T-helper 1 cell treated with Interleukin-12 subunit alpha and Interleukin-12 subunit beta and Interleukin-4 antibody, amounts not matched to agents 30 μg/mL and 1 μg/mL, for 36 hours (primary cell): ENCODE measurements around the gene MCTP2.
A peak's percentile ranks its signal among the peaks of the same experiment; 100 is the strongest.
"Not testable (repeated sequence)": the region's sequence is repeated elsewhere in the genome, so short reads cannot be mapped to it uniquely, and the experiment has no call there.

Experiments
- H3K27ac Mint-ChIP-seq: one replicate; pipeline ENCODE4 v1.8.0; 2021; ENCODE audit warnings: mild to moderate bottlenecking, mixed read lengths
- H3K27me3 Mint-ChIP-seq: one replicate; pipeline ENCODE4 v1.8.0; 2021; ENCODE audit warnings: low read depth, mixed read lengths
- H3K36me3 Mint-ChIP-seq: one replicate; pipeline ENCODE4 v1.8.0; 2021; ENCODE audit warnings: low read depth, mixed read lengths
- H3K4me1 Mint-ChIP-seq: one replicate; pipeline ENCODE4 v1.8.0; 2021; ENCODE audit warnings: low read depth, mixed read lengths
- H3K4me3 Mint-ChIP-seq: one replicate; pipeline ENCODE4 v1.8.0; 2021; ENCODE audit warnings: mild to moderate bottlenecking, moderate library complexity, mixed read lengths
- H3K9me3 Mint-ChIP-seq: one replicate; pipeline ENCODE4 v1.8.0; 2021; ENCODE audit warnings: mixed read lengths

The MCTP2 gene

DNA sequence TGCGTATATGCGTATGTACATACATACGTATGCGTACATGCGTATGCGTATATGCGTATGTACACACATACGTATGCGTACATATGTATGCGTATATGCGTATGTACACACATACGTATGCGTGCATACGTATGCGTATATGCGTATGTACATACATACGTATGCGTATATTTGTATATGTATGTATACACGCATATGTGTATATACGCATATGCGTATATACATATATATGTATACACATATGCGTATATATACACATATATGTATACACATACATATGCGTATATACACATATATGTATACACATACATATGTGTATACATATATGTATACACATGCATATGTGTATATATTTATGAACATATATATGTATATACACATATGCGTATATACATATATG, 12.1 kb downstream of the MCTP2 start:
- Mint-ChIP-seq H3K4me1 (peaks cover 50% of the 10 kb centered on the region), H3K27me3 (no peaks in the 10 kb centered on the region), H3K4me3 (no peak overlapping the region), H3K36me3 (peaks cover 25% of the 10 kb centered on the region), H3K27ac (no peak overlapping the region), H3K9me3 (no peaks in the 10 kb centered on the region)

DNA sequence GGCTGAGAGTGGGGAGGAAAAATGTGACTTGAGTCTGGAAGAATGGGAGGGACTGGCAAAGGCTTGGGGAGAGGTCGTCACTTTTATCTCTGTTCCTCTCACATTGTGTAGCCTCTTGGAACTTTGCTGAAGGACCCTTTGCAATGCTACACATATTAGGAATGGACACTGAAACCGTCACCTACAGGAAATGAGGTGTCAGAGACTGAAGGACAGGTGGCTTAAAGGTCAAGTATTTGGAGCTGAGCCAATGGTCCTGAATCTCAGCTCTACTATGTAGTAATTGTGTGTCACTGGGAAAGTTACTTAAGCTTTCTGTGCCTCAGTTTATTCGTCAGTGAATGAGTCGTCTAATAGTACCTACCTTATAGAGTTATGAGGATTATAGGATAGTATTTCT, 14.7 kb downstream of the MCTP2 start:
- no peak overlapping the region for H3K4me3 Mint-ChIP-seq
- H3K36me3 Mint-ChIP-seq: peaks cover 24% of the 10 kb centered on the region
- no peak overlapping the region for H3K27ac Mint-ChIP-seq
- H3K9me3 Mint-ChIP-seq: no peaks in the 10 kb centered on the region
- peaks cover 41% of the 10 kb centered on the region for H3K4me1 Mint-ChIP-seq
- no peaks in the 10 kb centered on the region for H3K27me3 Mint-ChIP-seq

DNA sequence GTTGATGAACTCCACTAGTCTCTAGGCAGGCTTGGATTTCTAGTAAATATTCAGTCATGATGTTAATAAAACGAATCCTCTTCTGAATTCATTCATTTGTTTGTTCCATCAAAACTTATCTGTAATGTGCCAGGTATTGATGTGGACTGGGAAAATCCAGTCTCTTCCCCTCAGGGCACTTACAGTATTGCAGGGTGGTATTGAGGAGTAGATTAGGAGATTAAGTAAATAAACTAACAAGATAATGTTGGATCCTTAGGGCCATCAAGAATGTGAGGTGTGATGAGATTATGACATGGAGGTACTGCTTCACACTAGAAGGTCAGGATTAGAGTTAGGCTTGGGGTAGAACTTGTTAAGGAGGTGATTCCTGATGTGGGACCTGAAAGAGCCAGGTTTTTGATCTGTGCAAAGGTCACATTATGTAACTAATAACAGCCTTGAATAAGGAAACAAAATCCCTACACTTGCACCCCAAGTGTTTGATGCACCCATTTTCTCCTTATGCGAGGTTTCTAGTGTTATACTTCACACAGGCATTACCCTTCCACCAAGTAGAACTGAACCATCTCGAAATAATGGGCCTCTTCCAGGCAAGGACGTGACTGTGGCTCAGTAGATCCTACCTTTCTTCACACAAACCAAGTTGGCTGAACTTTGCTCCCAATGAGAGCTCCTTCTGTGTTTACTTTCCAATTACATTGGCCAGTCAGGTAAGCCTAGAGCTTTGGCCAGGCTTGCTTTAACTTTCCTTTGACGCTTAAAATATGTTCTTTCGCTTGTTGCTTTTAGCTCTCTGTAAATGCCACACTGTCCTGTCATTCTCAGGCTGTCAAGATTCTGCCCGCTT, 16.7 kb downstream of the MCTP2 start:
- Mint-ChIP-seq H3K4me1 (peaks cover 37% of the 10 kb centered on the region), H3K4me3 (no peak overlapping the region), H3K36me3 (peaks cover 33% of the 10 kb centered on the region), H3K27me3 (no peaks in the 10 kb centered on the region), H3K9me3 (peaks cover 6% of the 10 kb centered on the region), H3K27ac (peak overlapping the region; percentile 1)

DNA sequence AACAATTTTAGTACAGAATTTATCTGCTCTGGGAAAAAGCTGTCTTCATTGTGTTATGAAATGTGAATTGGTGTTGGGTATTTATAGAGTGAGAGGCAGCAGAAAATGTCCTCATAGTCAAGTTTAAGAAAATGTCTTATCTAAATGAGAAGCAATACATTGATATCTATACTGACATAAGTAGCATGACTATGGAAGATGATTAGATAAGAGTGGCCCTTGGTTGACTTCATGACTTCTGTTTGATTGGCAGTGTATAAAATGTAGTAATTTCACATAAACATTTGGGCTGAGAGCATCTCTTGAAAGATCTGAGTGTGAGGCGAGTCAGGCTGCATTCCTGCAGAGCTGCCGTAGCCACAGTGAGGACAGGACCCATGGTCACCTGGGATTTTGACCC, 19.4 kb downstream of the MCTP2 start:
- H3K4me1 Mint-ChIP-seq: peaks cover 53% of the 10 kb centered on the region

DNA sequence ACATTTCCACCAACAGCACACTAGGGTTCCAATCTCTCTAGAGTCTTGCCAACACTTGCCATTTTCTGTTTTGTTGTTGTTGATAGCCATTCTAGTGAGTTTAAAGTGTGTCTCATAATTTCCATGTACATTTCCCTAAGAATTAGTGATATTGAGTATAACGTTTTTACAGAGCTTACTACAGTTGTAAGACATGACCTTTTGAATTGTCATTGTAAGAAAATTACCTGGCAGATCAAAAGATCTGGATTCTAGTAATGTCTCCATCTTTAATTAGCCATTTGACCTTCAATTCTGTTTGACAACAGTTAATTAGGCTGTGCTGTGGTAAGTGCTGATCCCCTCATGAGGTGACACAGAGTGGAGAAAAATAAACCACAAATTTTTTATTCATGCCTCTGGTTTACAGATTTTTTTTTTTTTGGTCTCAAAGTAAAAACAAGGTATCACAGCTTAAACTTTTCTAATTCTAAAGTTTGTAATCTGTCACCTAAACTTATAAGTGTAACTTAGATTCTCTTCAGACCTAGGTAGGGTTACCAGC, 20.9 kb downstream of the MCTP2 start:
- Mint-ChIP-seq H3K4me1 (peaks cover 55% of the 10 kb centered on the region), H3K27ac (no peak overlapping the region), H3K36me3 (peaks cover 34% of the 10 kb centered on the region), H3K4me3 (no peak overlapping the region), H3K9me3 (peaks cover 10% of the 10 kb centered on the region), H3K27me3 (no peaks in the 10 kb centered on the region)

More for the DNA sequence above, 19.4 kb downstream of the MCTP2 start:
- Mint-ChIP-seq H3K27me3 (no peaks in the 10 kb centered on the region), H3K4me3 (no peak overlapping the region), H3K36me3 (peaks cover 39% of the 10 kb centered on the region), H3K27ac (no peak overlapping the region), H3K9me3 (peaks cover 10% of the 10 kb centered on the region)

DNA sequence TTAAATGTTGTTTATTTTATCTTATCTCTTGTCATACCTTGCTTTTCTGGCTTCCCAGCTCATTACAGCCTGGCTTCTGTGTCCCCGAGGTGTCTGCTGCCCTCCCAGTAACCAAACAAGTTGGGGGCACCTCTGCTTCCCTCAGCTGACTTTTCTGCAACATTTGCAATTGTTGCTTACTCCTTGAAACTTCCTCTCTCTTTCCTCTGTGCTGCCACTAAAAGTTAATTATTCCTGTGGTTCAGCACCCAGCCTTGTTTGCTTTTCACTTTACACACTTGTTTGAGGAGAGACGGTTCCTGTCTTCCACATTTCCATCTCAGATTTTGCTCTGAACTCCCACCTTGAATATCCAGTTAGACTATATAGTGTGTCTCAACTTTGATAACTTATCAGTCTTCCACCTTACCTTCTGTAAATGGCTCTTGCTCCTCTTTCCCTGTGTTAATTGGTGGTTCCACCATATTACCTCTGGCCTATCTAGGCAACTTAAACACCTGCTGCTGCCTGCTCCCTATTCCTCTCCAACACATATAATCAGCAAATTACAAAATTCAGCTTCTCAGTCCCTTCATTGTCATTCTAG, 21.6 kb downstream of the MCTP2 start:
- peaks cover 48% of the 10 kb centered on the region for H3K4me1 Mint-ChIP-seq
- H3K4me3 Mint-ChIP-seq: peak overlapping the region; percentile 1
- no peaks in the 10 kb centered on the region for H3K27me3 Mint-ChIP-seq
- peaks cover 10% of the 10 kb centered on the region for H3K9me3 Mint-ChIP-seq
- peaks cover 30% of the 10 kb centered on the region for H3K36me3 Mint-ChIP-seq
- H3K27ac Mint-ChIP-seq: peak overlapping the region; percentile 2

DNA sequence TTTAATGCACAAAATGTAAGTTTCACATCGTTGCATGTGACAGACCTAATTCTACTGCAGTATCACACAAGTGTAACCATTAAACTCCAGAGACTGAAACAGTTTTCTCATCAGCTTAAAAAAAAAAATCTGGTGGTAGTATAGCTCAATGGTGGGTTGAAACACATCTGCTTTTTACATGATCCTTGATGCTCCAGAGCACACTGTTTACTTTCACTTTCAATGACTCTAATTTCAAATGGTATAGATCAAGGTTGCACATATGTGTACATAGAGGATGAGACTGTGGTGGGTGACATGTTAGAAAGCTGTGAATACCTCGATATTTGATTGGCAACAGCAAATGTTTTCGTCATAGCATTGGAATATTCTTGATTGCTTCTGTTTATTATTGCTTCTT, 22.4 kb downstream of the MCTP2 start:
- Mint-ChIP-seq H3K4me1 (peaks cover 48% of the 10 kb centered on the region), H3K4me3 (no peak overlapping the region), H3K27ac (no peak overlapping the region), H3K9me3 (peaks cover 10% of the 10 kb centered on the region), H3K36me3 (peaks cover 27% of the 10 kb centered on the region), H3K27me3 (no peaks in the 10 kb centered on the region)

DNA sequence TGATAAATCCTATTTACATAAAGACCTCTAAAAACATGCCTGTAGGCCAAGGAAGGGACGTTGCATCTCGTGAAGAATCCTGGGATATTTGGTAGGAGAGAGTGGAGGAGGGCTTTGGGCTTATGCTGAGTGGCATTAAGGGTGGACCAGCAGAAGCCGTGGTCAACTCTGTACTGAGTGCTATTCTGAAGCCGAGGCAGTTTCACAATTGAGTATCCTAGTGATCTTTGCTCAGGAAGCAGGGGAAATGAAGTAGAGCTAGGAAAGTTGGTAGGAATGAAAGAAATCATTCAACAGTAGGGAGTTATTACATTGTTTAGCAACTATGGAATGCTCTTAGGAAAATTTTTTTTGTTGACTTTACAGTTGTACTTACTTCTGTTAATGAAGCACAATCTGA, 24.2 kb downstream of the MCTP2 start:
- Mint-ChIP-seq H3K27me3 (no peaks in the 10 kb centered on the region), H3K4me1 (peaks cover 54% of the 10 kb centered on the region), H3K9me3 (peaks cover 10% of the 10 kb centered on the region), H3K27ac (no peak overlapping the region), H3K4me3 (no peak overlapping the region), H3K36me3 (peaks cover 33% of the 10 kb centered on the region)

DNA sequence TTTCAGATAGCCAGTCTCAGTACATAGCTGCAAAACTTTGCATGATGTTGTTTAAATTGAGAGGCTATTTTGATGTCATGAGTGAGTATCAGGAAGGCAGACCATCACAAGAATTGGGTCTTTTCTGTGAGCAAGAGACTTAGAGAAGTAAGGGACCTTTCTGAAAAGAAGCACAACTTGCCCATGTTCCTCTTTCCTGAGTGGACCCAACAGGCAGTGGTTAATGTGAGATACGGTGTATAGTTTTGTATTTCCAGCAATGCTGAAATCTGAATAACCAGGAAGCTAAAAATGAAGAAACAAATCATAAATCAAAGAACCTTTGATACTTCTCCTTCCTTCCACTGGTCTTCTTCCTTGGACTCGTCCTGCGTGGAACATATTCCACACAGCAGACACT, 25.1 kb downstream of the MCTP2 start:
- peaks cover 34% of the 10 kb centered on the region for H3K36me3 Mint-ChIP-seq
- H3K4me1 Mint-ChIP-seq: peaks cover 55% of the 10 kb centered on the region
- H3K27me3 Mint-ChIP-seq: no peaks in the 10 kb centered on the region
- H3K27ac Mint-ChIP-seq: no peak overlapping the region
- H3K9me3 Mint-ChIP-seq: peaks cover 10% of the 10 kb centered on the region
- no peak overlapping the region for H3K4me3 Mint-ChIP-seq

DNA sequence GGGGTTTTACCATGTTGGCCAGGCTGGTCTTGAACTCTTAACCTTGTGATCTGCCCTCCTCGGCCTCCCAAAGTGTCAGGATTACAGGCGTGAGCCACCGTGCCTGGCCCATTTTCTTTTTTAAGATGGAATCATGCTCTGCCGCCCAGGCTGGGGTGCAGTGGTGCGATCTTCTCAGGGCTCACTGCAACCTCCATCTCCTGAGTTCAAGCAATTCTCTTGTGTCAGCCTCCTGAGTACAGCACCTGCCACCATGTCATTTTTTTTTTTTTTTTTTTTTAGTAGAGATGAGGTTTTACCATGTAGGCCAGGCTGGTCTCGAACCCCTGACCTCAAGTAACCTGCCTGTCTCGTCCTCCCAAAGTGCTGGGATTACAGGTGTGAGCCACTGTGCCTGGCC, 26.4 kb downstream of the MCTP2 start:
- not testable (repeated sequence) for H3K27ac Mint-ChIP-seq, H3K4me3 Mint-ChIP-seq
- peaks cover 49% of the 10 kb centered on the region for H3K4me1 Mint-ChIP-seq

DNA sequence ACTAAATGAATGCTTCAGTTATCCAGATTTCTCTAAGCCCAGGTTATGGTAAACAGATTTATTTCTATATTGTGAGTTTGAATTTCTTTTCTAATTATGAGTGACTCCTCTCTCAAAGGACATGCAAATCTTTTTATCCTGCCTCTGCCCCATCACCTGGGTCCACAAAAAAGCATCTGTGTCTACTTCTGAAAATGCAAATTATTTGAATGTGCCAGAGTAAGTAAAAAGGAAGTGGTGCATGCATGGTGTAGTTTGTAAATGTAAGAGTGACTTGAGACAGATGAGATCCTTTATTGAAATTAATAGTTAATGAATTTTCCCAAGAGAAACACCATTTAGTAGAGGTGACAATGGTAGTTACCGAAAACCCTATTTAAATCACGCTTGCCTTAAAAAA, 26.9 kb downstream of the MCTP2 start:
- peaks cover 49% of the 10 kb centered on the region for H3K4me1 Mint-ChIP-seq
- no peaks in the 10 kb centered on the region for H3K27me3 Mint-ChIP-seq
- H3K36me3 Mint-ChIP-seq: peaks cover 23% of the 10 kb centered on the region
- H3K27ac Mint-ChIP-seq: no peak overlapping the region
- peaks cover 2% of the 10 kb centered on the region for H3K9me3 Mint-ChIP-seq
- H3K4me3 Mint-ChIP-seq: no peak overlapping the region

More for the DNA sequence above, 26.4 kb downstream of the MCTP2 start:
- not testable (repeated sequence) for H3K27me3 Mint-ChIP-seq, H3K9me3 Mint-ChIP-seq
- H3K36me3 Mint-ChIP-seq: peaks cover 28% of the 10 kb centered on the region

DNA sequence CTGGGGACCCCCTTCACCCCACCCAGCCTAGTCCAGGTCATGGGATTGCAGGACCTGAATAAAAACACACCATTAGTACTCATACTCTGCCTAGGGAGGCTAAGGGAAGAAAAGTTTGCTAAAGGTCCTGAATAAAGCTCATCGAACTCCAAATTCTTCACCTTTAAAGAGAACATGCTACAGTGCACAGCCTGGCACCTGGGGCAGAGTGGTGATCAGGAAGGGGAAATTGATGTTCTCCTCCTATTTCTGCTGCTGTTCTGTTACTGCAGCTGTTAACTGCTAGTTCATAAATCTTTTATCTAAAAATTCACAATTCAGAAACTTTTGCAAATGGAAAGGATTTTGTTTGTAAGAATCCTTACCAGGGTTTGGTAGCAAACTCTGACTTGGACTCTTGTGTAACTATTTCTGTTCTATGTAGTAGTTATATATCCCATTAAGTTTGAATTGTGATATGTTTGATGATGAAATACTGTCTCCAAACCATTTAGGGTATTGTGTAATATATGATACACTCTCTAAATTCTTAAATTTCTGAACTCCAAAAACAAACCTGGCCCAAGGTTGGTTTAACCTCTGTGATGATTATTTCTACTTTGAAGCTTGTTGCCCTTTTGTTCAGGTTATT, 27.9 kb downstream of the MCTP2 start:
- H3K9me3 Mint-ChIP-seq: no peaks in the 10 kb centered on the region
- no peaks in the 10 kb centered on the region for H3K27me3 Mint-ChIP-seq
- no peak overlapping the region for H3K27ac Mint-ChIP-seq
- H3K36me3 Mint-ChIP-seq: peaks cover 23% of the 10 kb centered on the region
- H3K4me3 Mint-ChIP-seq: no peak overlapping the region
- peaks cover 46% of the 10 kb centered on the region for H3K4me1 Mint-ChIP-seq

DNA sequence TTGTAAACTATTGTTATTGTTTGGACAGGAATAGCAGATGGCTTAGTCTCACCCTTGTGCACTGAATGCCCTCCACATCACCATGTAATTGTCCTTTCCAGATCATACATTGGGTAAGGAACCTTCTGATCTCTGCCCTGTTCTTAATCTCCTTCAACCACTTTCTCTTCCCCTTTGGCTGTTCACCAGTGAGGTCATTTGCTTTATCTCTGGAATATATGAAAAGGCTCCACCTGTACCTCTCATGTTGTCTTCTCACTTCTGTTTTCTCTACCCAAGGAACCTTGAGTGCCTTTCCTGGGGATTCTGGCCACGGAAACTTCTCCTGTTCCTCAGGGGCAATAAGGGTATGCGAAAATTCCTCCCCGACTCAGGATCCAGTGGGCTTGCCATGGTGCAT, 28.5 kb downstream of the MCTP2 start:
- peaks cover 45% of the 10 kb centered on the region for H3K4me1 Mint-ChIP-seq
- no peak overlapping the region for H3K4me3 Mint-ChIP-seq
- no peaks in the 10 kb centered on the region for H3K9me3 Mint-ChIP-seq
- H3K27ac Mint-ChIP-seq: no peak overlapping the region
- H3K36me3 Mint-ChIP-seq: peaks cover 23% of the 10 kb centered on the region
- H3K27me3 Mint-ChIP-seq: no peaks in the 10 kb centered on the region

DNA sequence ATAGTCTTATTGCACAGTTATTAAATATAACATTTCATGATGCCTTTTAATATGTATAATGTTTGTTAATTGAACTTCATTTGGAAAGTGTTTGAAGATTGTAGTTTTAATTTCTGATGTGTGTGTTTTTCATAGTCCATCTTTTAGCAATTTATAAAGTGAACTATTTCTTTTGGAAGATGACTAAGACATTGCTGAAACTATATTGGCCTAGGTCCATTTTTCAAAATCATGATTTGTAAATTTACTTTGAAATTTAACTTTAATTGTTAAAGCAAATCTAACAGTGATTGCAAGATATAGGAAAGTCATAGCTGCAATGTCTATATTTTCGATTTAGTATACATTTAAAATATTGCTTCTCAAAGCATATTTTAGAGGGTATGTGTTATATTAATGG, 30.8 kb downstream of the MCTP2 start:
- peaks cover 47% of the 10 kb centered on the region for H3K4me1 Mint-ChIP-seq
- no peak overlapping the region for H3K27ac Mint-ChIP-seq
- no peaks in the 10 kb centered on the region for H3K27me3 Mint-ChIP-seq
- no peak overlapping the region for H3K4me3 Mint-ChIP-seq
- H3K36me3 Mint-ChIP-seq: peaks cover 22% of the 10 kb centered on the region
- H3K9me3 Mint-ChIP-seq: no peaks in the 10 kb centered on the region
